GM12873 (cell line): Measurements from ENCODE around the gene BRINP1.

Experiments
- TF ChIP-seq, protein P1 (sequence below): IDR thresholded peaks from 2 replicates; pipeline ENCODE4 v1.5.1; 2012; ENCODE audit warnings: low read depth, mild to moderate bottlenecking, moderate library complexity, low read length, control low read depth; ENCODE audit not compliant: insufficient read depth; ENCODE audit errors: missing control alignments

The BRINP1 gene

DNA sequence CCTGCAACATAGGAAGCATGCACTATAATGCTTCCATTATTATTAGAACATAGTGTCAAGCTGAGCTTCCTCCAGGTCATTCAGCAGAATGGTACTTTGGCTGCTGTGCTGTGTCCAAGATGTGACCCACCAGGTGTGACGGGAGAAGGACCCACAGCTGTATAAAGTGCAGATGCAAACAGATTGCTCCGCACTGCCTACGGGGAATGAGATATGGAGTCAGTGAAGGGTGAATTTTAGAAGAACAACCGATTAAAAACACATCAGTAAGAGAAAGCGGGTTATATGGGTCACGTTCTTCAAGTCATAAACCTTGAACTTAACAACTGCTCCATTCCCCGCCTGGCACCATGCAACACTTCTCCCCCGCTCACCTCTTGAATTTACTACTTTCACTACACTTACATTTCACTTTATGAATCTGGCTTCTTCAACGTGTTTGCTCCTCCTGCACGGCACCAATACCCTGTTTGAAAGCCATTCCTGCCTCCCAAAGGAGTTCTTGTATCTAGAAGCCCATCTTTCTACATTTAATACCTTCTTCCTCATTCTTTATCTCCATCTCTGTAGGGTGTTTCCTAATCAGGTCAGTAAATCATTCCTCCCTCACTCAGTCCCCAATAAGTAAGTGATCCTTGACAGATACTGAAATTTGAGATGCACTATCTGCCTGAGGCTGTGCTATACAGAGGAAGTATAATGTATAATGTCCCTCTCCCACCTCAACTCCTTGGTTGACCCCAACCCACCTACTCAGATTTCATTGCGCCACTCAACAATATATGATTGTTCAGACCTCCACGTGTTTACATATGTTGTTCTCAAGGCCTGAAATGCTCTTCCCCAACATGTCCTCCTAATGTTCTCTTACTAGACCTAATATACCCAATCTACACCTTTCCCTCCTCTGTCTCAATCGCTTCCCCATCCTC is 25.9 kb downstream of the BRINP1 start:
- TF ChIP-seq, protein P1, sequence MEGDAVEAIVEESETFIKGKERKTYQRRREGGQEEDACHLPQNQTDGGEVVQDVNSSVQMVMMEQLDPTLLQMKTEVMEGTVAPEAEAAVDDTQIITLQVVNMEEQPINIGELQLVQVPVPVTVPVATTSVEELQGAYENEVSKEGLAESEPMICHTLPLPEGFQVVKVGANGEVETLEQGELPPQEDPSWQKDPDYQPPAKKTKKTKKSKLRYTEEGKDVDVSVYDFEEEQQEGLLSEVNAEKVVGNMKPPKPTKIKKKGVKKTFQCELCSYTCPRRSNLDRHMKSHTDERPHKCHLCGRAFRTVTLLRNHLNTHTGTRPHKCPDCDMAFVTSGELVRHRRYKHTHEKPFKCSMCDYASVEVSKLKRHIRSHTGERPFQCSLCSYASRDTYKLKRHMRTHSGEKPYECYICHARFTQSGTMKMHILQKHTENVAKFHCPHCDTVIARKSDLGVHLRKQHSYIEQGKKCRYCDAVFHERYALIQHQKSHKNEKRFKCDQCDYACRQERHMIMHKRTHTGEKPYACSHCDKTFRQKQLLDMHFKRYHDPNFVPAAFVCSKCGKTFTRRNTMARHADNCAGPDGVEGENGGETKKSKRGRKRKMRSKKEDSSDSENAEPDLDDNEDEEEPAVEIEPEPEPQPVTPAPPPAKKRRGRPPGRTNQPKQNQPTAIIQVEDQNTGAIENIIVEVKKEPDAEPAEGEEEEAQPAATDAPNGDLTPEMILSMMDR, result no peak

GRCh38 chr9:119339056-119339455 is 30.2 kb downstream of the BRINP1 start:
- TF ChIP-seq, protein P1, result no peak

DNA sequence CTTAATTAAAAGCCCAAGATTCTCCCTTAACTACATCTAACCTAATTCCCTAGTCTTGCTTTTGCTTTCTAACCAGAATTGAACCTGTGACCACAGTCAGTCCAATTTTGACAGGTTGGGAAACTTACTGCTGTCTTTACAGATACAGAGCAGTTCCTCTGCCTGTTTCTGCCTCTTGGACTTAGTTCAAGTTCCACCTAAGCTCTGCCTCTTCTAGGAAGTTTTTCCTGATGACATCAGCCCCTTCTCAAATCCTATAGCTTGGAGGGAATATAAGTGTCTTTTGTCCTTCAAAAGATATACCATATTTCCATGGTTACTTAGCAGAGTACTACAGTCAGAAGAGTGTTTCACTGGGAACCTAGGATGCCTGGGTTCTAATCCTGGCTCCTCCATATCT is 31.7 kb downstream of the BRINP1 start:
- TF ChIP-seq, protein P1, result no peak

DNA sequence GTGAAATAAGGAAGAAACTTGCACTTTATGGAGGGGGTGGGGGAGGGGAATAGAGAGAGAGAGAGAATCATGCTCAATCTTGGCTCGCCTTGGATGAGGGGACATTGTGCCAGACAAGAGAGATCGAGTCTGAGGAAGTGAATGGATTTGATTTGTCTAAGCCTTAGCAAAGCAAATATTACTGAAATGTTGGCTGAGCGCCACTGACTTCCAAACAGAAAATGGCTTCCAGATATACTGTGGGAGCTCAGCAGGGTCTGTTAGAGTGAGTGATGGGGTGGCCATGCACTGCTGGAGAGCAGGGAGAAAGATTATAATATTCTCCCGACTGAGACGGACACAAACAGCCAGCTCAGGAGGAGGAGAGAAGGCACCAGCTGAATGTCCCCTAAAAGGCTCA is 34.5 kb downstream of the BRINP1 start:
- TF ChIP-seq, protein P1, result no peak

GRCh38 chr9:119333507-119334229 is 35.6 kb downstream of the BRINP1 start:
- TF ChIP-seq, protein P1, result no peak

GRCh38 chr9:119332522-119332921 is 36.7 kb downstream of the BRINP1 start:
- TF ChIP-seq, protein P1, result no peak

- TF ChIP-seq, protein P1, result no peak
Observed at GRCh38 chr9:119322184-119322583, 47.1 kb downstream of the BRINP1 start.
